Heart left ventricle (tissue), 16 donors: ENCODE results near the gene SLC9A3. TPM values are rescaled to one million over a fixed set of nuclear protein-coding genes. Genes with fewer than 3 reads are reported as not detected.

Source experiments
- ATAC-seq, 4 donors: fragments of 200-7000 bp; cut with Tn5 transposase; one replicate each; pipeline ENCODE4 v1.9.1; 2020 to 2022; ENCODE audit warnings: moderate library complexity in 4 of 4, mild to moderate bottlenecking in 3 of 4, moderate number of reproducible peaks in 1 of 4
- DNase-seq, 5 donors: peaks; one replicate each; pipeline ENCODE4 v3.0.0-alpha.2; 2020
- H3K27ac ChIP-seq, 12 donors: fragments of 200-600 bp; sonication (generic) in 4 of 12; one replicate each; pipeline versions ENCODE4 v1.5.0 to v1.8.0; 2016 to 2022; ENCODE audit warnings: mild to moderate bottlenecking in 2 of 12
- H3K27me3 ChIP-seq, 9 donors: fragments of 200-600 bp; sonication (generic) in 2 of 9; one replicate each; pipeline versions ENCODE4 v1.5.1 to v1.8.0; 2016 to 2022; ENCODE audit warnings: mild to moderate bottlenecking in 3 of 9
- H3K36me3 ChIP-seq, 9 donors: fragments of 200-600 bp; sonication (generic) in 2 of 9; one replicate each; pipeline versions ENCODE4 v1.5.0 to v1.8.0; 2018 to 2022; ENCODE audit warnings: mild to moderate bottlenecking in 2 of 9
- H3K4me1 ChIP-seq, 12 donors: fragments of 200-600 bp; sonication (generic) in 4 of 12; one replicate each; pipeline versions ENCODE4 v1.5.0 to v1.8.0; 2016 to 2022; ENCODE audit warnings: mild to moderate bottlenecking in 3 of 12
- H3K4me3 ChIP-seq, 12 donors: fragments of 200-600 bp; sonication (generic) in 4 of 12; one replicate each; pipeline versions ENCODE4 v1.5.0 to v1.8.0; 2017 to 2022; ENCODE audit warnings: mild to moderate bottlenecking in 9 of 12, moderate library complexity in 4 of 12
- H3K9me3 ChIP-seq, 12 donors: fragments of 200-600 bp; sonication (generic) in 4 of 12; one replicate each; pipeline versions ENCODE4 v1.5.0 to v1.8.0; 2016 to 2022; ENCODE audit warnings: mild to moderate bottlenecking in 1 of 12
- POLR2A ChIP-seq, 2 donors: fragments of 450-650 bp; IDR thresholded peaks; one replicate each; pipeline ENCODE4 v1.6.1; 2017; ENCODE audit warnings: antibody characterized with exemption in 2 of 2, mild to moderate bottlenecking in 2 of 2, moderate library complexity in 2 of 2
- whole genome bisulfite sequencing, 4 donors: extraction: QIAGEN DNeasy Blood & Tissue Kit in 2 of 4; methylation state at CpG; one replicate each; pipeline versions ENCODE4 v1.1.5 to v1.1.7; 2013 to 2018; 5-methylcytosine and 5-hydroxymethylcytosine counted together
- intact Hi-C, 10 donors: fragments of 100-400 bp; cut with DNase I; formaldehyde crosslinking; loops; one replicate each; pipeline versions ENCODE4 v1.11.1 to v1.14.2; 2022
- long read RNA-seq, 3 donors: library from polyadenylated mRNA; unstranded; transcript quantifications; one replicate each; pipeline ENCODE4 v2.0.0, GENCODE V29; 2020 to 2021
- polyA plus RNA-seq, 2 donors: library from polyadenylated mRNA; stranded (reverse); fragments of 200-250 nt; gene quantifications; one replicate each; pipeline ENCODE4 v1.2.3, GENCODE V29; 2013
- total RNA-seq, 9 donors: library from RNA; depleted of rRNA in 2 of 9; stranded (reverse); fragments of >200 nt in 2 of 9; fragmentation: NEBNext Ultra II Directional in 3 of 9; extraction: Animal tissue kit (Norgen Biotek cat#: 25700) in 3 of 9; gene quantifications; one replicate each; pipeline versions ENCODE4 v1.1.0 to v1.2.4, GENCODE V29; 2016 to 2023
- TF ChIP-seq, protein P1 (sequence below), 12 donors: fragments of 200-600 bp; sonication (generic) in 4 of 12; IDR thresholded peaks; one replicate each; pipeline versions ENCODE4 v1.5.0 to v1.8.0; 2018 to 2022; ENCODE audit warnings: antibody characterized with exemption in 12 of 12, mild to moderate bottlenecking in 5 of 12
- donor health status: ischemic (EF 13 %, LVEDD 7.1; RV severe dilation, severe dysfunction).
- donor health status: healthy with polysubstance abuse.
- donor health status: DM: no; HTN: yes; CAD: no.
- donor health status: DM: no; HTN: no; CAD: no.
- donor health status: ischemic (EF 25% LVEDD 6.9; RV normal size, moderate dysfunction).
- donor health status: ischemic (EF 25% LVEDD 5.7; RV mildly dilated, moderate dysfunction).
- donor health status: healthy.
- donor health status: DM: yes; HTN: yes; CAD: no.
- donor health status: ischemic (EF 35%, LVEDD 5.7; RV mildly dilated, moderate dysfunction).
- donor health status: nonischemic (EF 11% LVEDD 7.7; RV severe dilation, severe dysfunction).
- donor health status: DM: yes; HTN: yes; CAD: no.
- donor health status: PGD.
- donor health status: ischemic (EF 29% LVEDD 5.4; RV normal size, mild dysfunction).
- donor health status: nonischemic (EF 23%, LVEDD 6.1; RV moderate dilation, normal function).

SLC9A3 gene
- total RNA-seq (1 to 10 TPM in 6 of 9 donors, under 1 TPM in 3; 0.65 to 3.8 (median 1.1) TPM), polyA plus RNA-seq (under 1 TPM; 0.50 to 0.82 TPM)
- long read RNA-seq, donor 1: 0 reads
- long read RNA-seq, donor 2: 0 reads
- long read RNA-seq, donor 3: 0 reads

DNA sequence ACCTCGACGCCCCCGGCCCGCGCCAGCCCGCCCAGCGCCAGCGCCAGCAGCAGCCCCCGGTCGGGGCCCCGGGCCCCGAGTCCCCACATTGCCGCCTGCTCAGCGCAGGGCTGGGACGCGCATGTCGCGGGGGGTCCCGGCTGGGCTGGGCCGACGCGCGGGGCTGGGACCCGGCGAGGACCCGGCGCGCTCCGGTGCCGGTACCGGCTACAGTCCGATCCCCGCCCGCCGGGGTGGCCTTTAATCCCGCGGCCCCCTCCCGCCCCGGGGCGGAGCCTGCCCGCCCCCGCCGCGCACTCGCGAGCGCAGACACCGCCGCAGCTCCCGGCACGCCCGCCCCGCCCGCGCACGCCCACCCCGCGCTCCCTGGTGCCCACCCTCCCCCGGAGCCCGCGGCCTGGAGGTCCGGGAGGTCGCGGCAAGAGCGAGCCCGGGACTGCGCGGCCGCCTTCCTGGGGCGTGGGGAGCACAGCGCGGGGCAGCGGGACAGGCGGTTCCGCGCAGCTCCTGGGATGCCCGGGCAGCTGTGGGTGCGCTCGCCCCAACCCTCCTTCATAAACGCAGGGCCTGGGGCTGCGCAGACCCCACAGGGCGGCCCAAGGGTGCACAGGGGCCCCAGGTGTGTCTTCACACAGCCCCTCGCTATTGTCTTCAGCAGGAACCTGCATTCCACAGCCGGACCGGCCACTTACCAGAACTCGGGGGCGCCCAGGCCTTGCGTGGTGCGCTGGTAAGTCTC, at the start of gene SLC9A3:
SLC9A3 (minus strand) TSS at position 216 of the 739 bp plus-strand sequence.
- ATAC-seq: no peak
- Histone ChIP-seq H3K27me3 (peaks cover 62 to 100% (median 79%) of the 10 kb centered on the region in 9 donors), H3K4me1 (peaks cover 0 to 31% (median 3%) of the 10 kb centered on the region in 12 donors), H3K4me3 (peak within 1 kb of the TSS in 10 of 12 donors; percentile 10 to 39 (median 26)), H3K9me3 (no peaks in the 10 kb centered on the region), H3K36me3 (no peaks in the 10 kb centered on the region), H3K27ac (no peak within 1 kb of the TSS)
- no peak for DNase-seq
- WGBS, 4 donors: 0 to 23% (median 3%) methylated on average over 8 to 89 of the region's 89 CpGs
- intact Hi-C loops: no loop called here
- TF ChIP-seq, protein P1, sequence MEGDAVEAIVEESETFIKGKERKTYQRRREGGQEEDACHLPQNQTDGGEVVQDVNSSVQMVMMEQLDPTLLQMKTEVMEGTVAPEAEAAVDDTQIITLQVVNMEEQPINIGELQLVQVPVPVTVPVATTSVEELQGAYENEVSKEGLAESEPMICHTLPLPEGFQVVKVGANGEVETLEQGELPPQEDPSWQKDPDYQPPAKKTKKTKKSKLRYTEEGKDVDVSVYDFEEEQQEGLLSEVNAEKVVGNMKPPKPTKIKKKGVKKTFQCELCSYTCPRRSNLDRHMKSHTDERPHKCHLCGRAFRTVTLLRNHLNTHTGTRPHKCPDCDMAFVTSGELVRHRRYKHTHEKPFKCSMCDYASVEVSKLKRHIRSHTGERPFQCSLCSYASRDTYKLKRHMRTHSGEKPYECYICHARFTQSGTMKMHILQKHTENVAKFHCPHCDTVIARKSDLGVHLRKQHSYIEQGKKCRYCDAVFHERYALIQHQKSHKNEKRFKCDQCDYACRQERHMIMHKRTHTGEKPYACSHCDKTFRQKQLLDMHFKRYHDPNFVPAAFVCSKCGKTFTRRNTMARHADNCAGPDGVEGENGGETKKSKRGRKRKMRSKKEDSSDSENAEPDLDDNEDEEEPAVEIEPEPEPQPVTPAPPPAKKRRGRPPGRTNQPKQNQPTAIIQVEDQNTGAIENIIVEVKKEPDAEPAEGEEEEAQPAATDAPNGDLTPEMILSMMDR (IDR thresholded peaks at IDR 0.05): no peak
- no peak for TF ChIP-seq POLR2A (IDR thresholded peaks at IDR 0.05)

DNA sequence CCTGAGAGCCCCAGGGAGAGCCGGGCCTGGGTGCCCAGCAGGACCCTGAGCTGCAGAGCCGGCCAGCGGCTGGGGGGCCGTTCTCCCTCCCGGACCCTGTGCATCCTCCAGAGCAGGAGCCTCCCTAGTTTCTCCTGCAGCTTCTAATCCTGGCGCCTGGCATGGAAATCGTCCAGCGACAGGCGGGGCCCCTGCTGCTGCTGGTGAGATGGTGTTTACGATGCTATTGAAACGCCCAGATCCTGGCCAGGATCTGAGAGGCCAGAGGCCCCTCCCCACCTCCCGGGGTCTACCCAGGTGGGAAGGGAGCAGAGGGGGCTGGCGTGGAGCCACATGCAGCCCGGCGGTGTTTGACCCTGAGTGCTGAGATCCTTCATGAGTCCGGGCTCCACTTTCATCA, 49.7 kb upstream of the SLC9A3 start:
- peaks cover 0 to 41% (median 8%) of the 10 kb centered on the region in 9 donors for H3K27me3 ChIP-seq
- ATAC-seq: no peak

DNA sequence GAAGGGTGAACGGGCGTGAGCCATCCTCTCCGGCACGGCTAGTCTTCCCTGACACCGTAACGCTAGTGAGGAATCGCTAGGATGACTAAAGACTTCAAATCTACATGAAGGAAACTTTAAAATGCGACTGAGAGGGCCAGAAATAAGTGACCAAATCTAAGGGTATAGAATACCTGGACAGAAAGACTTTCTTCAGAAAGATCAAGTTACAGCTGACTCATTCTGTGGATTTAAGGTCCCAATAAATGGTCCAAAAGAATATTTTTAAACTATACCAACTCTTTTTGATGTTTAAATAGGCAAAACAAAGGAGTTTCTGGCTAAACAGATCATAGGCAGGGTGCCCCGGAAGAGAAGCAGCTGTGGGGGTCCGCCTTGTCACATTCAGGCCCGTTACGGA, 49.0 kb upstream of the SLC9A3 start:
- ATAC-seq (no peak), DNase-seq (no peak)
- Histone ChIP-seq H3K4me1 (no peaks in the 10 kb centered on the region), H3K9me3 (peaks cover 0 to 31% (median 21%) of the 10 kb centered on the region in 12 donors), H3K36me3 (no peaks in the 10 kb centered on the region), H3K27me3 (peaks cover 3 to 46% (median 10%) of the 10 kb centered on the region in 9 donors), H3K4me3 (no peak overlapping the region), H3K27ac (no peak overlapping the region)
- 89 to 94% (median 92%) methylated on average over 12 of the region's 12 CpGs for WGBS, 4 donors
- intact Hi-C loops: no loop called here
- TF ChIP-seq POLR2A (IDR thresholded peaks at IDR 0.05): no peak
- TF ChIP-seq, protein P1 (IDR thresholded peaks at IDR 0.05): no peak

More for the DNA sequence above, 49.7 kb upstream of the SLC9A3 start:
- H3K27ac ChIP-seq: no peak overlapping the region
- WGBS, 4 donors: 37 to 47% (median 42%) methylated on average over 13 to 16 of the region's 16 CpGs
- TF ChIP-seq, protein P1 (IDR thresholded peaks at IDR 0.05): no peak
- TF ChIP-seq POLR2A (IDR thresholded peaks at IDR 0.05): no peak
- no peak overlapping the region for H3K4me3 ChIP-seq
- H3K9me3 ChIP-seq: peaks cover 0 to 36% (median 23%) of the 10 kb centered on the region in 12 donors
- no peaks in the 10 kb centered on the region for H3K36me3 ChIP-seq
- H3K4me1 ChIP-seq: no peaks in the 10 kb centered on the region
- intact Hi-C loops: no loop called here
- no peak for DNase-seq

DNA sequence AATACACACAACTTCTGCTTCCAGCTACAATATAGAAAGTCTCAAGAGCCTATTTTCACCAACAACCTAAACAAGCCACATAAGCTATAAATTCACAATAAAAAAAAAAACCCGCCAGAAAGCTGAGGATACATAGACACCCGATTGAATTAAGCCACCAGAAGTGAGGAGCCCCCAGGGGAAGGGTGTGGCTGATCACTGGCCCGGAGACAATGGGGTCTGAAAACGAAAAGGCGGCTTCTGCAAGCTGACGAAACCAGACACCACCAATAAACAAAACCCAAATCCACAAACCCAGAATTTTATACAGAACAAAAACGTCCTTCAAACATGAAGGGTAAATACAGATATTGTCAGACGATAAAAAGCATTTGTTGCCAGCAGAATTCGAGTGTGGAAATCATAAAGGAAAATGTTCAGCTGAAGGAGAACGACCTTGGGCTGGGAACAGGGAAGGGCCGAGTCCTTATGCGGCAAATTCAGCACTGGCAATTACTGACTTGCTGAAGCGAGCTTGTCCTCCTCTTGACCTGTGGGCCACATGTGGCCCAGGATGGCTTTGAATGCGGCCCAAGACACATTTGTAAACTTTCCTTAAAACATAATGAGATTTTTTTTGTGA, 48.3 kb upstream of the SLC9A3 start:
- 56 to 69% (median 58%) methylated on average over 14 of the region's 14 CpGs for WGBS, 4 donors
- H3K36me3 ChIP-seq: no peaks in the 10 kb centered on the region
- intact Hi-C loops: no loop called here
- TF ChIP-seq, protein P1 (IDR thresholded peaks at IDR 0.05): no peak
- TF ChIP-seq POLR2A (IDR thresholded peaks at IDR 0.05): no peak
- no peak overlapping the region for H3K27ac ChIP-seq
- H3K9me3 ChIP-seq: peaks cover 0 to 24% (median 17%) of the 10 kb centered on the region in 12 donors
- no peaks in the 10 kb centered on the region for H3K4me1 ChIP-seq
- DNase-seq: no peak
- no peak overlapping the region for H3K4me3 ChIP-seq
- H3K27me3 ChIP-seq: peaks cover 3 to 53% (median 16%) of the 10 kb centered on the region in 9 donors
- no peak for ATAC-seq
